Measurements from ENCODE around the gene CHTOP.

Gene CHTOP

GRCh38 chr1:153683854-153684253 is 50.0 kb downstream of the CHTOP start:
- FAIRE-seq (no peak), DNase-seq (ENCODE audit: low spot score) (no peak)

DNA sequence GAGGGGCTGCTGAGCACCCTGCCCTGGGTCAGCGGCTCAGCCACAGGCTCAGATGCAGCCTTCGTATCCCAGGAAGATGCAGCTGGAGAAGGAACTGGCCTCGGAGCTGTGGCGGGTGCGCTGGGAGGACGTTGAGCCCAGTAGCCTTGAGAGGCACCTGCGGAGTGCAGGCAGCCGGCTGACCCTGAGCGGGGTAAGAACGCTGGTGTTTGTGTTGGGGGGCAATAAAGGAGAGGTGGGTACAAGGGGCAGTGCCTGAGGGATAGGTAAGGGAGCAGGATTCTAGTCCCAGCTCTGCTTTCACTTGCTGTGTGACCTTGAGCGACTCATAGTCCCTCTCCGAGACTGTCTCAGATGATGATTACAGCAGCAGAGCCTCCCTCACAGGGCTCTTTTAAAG is 51.0 kb downstream of the CHTOP start:
- FAIRE-seq, result no peak

DNA sequence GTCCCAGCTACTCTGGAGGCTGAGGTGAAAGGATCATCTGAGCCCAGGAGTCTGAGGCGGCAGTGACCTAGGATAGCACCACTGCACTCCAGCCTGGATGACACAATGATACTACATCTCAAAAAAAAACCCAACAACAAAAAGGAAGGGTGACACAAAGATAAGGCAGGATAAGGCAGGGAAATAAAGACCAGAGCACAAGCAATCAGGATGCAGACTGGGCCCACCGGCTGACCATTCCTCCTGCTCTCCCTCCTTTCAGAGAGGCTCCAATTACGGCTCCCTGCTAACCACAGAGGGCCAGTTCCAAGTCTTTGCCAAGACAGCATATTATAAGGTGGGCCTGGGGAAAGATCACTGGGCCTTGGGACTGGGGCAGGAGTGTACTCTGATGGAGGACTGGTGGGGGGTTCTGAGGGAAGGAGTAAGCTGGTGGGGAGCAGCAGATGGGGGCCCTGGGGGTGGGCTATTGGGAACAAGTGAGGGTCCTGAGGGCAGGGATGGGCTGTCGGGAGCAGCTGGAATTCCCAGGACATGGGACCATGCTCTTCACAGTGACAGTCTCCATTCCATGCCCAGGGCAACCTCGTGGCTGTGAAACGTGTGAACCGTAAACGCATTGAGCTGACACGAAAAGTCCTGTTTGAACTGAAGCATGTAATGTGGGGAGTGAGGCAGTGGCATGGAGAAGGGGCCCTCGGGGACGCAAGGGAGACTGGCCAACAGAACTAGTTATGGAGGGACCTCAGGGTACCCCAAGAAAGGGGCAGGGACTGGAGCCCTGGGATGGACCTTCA is 51.9 kb downstream of the CHTOP start:
- FAIRE-seq (no peak), DNase-seq (ENCODE audit: low spot score) (no peak)

More for the DNA sequence above, 51.0 kb downstream of the CHTOP start:
- no peak for DNase-seq (ENCODE audit: low spot score)

- no peak for DNase-seq (ENCODE audit: low spot score)
- FAIRE-seq, result no peak
Observed at GRCh38 chr1:153687346-153688125, 53.7 kb downstream of the CHTOP start.

DNA sequence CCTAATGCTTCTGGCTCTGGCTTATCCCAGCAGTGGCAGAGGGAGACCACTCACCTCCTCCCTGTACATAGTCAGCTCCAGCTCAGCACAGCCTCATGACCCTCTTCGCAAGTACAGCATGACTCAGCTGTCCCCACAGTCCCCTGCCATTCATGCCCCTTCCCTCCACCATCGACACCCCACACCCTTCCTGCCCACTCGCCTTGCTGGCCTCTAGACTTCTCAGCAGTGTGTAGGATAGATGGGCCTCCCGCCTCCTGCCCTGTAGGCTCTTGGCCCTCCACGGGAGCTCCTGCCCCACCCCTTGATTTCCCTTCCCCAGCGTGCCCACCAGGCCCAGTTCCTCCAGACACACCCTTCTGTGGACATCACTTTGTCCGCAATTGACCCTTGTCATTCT is 54.4 kb downstream of the CHTOP start:
- FAIRE-seq, result no peak

GRCh38 chr1:153688736-153689328 is 55.0 kb downstream of the CHTOP start:
- FAIRE-seq, result no peak

More for the DNA sequence above, 54.4 kb downstream of the CHTOP start:
- no peak for DNase-seq (ENCODE audit: low spot score)

DNA sequence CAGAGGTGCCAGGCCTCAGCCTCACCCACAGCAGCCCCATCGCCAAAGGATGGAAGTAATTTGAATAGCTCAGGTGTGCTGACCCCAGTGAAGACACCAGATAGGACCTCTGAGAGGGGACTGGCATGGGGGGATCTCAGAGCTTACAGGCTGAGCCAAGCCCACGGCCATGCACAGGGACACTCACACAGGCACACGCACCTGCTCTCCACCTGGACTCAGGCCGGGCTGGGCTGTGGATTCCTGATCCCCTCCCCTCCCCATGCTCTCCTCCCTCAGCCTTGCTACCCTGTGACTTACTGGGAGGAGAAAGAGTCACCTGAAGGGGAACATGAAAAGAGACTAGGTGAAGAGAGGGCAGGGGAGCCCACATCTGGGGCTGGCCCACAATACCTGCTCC is 59.6 kb downstream of the CHTOP start:
- FAIRE-seq (no peak), DNase-seq (ENCODE audit: low spot score) (no peak)

More at GRCh38 chr1:153688736-153689328, 55.0 kb downstream of the CHTOP start:
- no peak for DNase-seq (ENCODE audit: low spot score)

Data from RCC 7860 (cell line).